Stomach (tissue), 9 donors: ENCODE results near the gene ATP12A. TPM values are rescaled to one million over a fixed set of nuclear protein-coding genes. Genes with fewer than 3 reads are reported as not detected.

Experiments
- DNase-seq, 2 donors: peaks; one replicate each; pipeline versions ENCODE4 v3.0.0 to v3.0.0-alpha.2; 2013 to 2019
- H3K27ac ChIP-seq, 5 donors: fragments of 200-600 bp in 4 of 5; sonication (generic) in 4 of 5; one replicate each; pipeline ENCODE4 v1.5.1; 2013 to 2019; ENCODE audit warnings: mild to moderate bottlenecking in 1 of 5, moderate library complexity in 1 of 5
- H3K27me3 ChIP-seq, 3 donors: fragments of 200-600 bp; sonication (generic); one replicate each; pipeline ENCODE4 v1.5.1; 2017 to 2019; ENCODE audit warnings: mixed run types in 1 of 3
- H3K36me3 ChIP-seq, 4 donors: fragments of 200-600 bp; sonication (generic); 1 replicate in 3 of 4; 2 replicates in 1 of 4; pipeline ENCODE4 v1.5.1; 2016 to 2019
- H3K4me1 ChIP-seq, 4 donors: fragments of 200-600 bp; sonication (generic); one replicate each; pipeline ENCODE4 v1.5.1; 2016 to 2019
- H3K4me3 ChIP-seq, 4 donors: fragments of 200-600 bp; sonication (generic) in 3 of 4; one replicate each; pipeline ENCODE4 v1.5.1; 2016 to 2019; ENCODE audit warnings: mild to moderate bottlenecking in 1 of 4
- H3K9me3 ChIP-seq, 4 donors: fragments of 200-600 bp; sonication (generic); one replicate each; pipeline ENCODE4 v1.5.1; 2016 to 2019
- EP300 ChIP-seq: sonication (generic); formaldehyde crosslinking; IDR thresholded peaks from one replicate; pipeline ENCODE4 v1.6.1; 2017; ENCODE audit warnings: antibody characterized with exemption
- POLR2A ChIP-seq, 4 donors: fragments of 450-650 bp; IDR thresholded peaks; one replicate each; pipeline ENCODE4 v1.6.1; 2016; ENCODE audit warnings: antibody characterized with exemption in 4 of 4, control low read depth in 2 of 4, mild to moderate bottlenecking in 1 of 4, moderate library complexity in 1 of 4
- POLR2AphosphoS5 ChIP-seq, 3 donors: sonication (generic); formaldehyde crosslinking; IDR thresholded peaks; one replicate each; pipeline ENCODE4 v1.6.1; 2016; ENCODE audit warnings: antibody characterized with exemption in 3 of 3
- WGBS, 5 donors: extraction: QIAGEN DNeasy Blood & Tissue Kit in 3 of 5; methylation state at CpG; one replicate each; pipeline versions ENCODE4 v1.1.5 to v1.1.7; 2013 to 2018; 5-methylcytosine and 5-hydroxymethylcytosine counted together
- intact Hi-C: fragments of 100-400 bp; cut with DNase I; formaldehyde crosslinking; loops from one replicate; pipeline ENCODE4 v1.15.1; 2023; ENCODE audit warnings: low total_unique reads
- polyA plus RNA-seq, 3 donors: library from polyadenylated mRNA; stranded (reverse); fragments of 200-250 nt; gene quantifications; one replicate each; pipeline ENCODE4 v1.2.3, GENCODE V29; 2013
- total RNA-seq, 5 donors: library from RNA; depleted of rRNA; stranded (reverse); fragments of >200 nt; gene quantifications; one replicate each; pipeline versions ENCODE4 v1.1.0 to v1.2.3, GENCODE V29; 2014 to 2016
- TF ChIP-seq, protein P1 (sequence below), 7 experiments: fragments of 450-650 bp in 4 of 7; fragments of 200-600 bp in 3 of 7; sonication (generic) in 3 of 7; IDR thresholded peaks; one replicate each; pipeline ENCODE4 v1.5.1; 2016 to 2019; ENCODE audit warnings: antibody characterized with exemption in 7 of 7, control low read depth in 2 of 7, mild to moderate bottlenecking in 1 of 7
- donor health status: healthy with polysubstance abuse.
- donor health status: Bipolar disorder and iron deficiency.
- donor health status: healthy.

The ATP12A gene
- total and polyA plus RNA-seq, 8 donors, result 0.08 TPM; not detected in 7

DNA sequence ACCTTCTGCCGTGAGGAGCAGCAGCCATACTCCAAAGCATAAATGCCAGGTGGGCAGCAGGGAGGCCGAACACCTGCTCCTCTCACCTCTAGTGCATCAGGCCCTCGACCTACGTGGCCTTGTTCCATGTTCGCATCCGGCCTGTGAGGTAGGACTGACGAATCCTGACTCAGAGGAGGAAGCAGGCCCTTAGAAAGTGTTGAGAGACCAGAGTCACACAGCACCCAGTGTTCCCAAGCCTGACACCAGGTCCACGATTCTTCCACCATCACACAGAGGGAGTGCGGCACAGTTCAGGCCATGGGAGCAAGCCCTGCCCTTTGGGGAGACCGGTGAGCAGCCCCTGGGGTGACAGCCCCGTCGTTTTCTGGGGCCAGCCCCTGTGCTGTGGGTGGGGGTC lies 14.7 kb downstream of the ATP12A start:
- Histone ChIP-seq H3K4me1 (peaks cover 0 to 5% (median 0%) of the 10 kb centered on the region in 4 donors), H3K27me3 (peaks cover 0 to 16% (median 0%) of the 10 kb centered on the region in 3 donors), H3K36me3 (no peaks in the 10 kb centered on the region), H3K27ac (no peak overlapping the region), H3K9me3 (no peaks in the 10 kb centered on the region), H3K4me3 (no peak overlapping the region)
- TF ChIP-seq POLR2A (IDR thresholded peaks at IDR 0.05) (no peak), EP300 (no peak), POLR2AphosphoS5 (IDR thresholded peaks at IDR 0.05) (no peak)
- TF ChIP-seq, protein P1, sequence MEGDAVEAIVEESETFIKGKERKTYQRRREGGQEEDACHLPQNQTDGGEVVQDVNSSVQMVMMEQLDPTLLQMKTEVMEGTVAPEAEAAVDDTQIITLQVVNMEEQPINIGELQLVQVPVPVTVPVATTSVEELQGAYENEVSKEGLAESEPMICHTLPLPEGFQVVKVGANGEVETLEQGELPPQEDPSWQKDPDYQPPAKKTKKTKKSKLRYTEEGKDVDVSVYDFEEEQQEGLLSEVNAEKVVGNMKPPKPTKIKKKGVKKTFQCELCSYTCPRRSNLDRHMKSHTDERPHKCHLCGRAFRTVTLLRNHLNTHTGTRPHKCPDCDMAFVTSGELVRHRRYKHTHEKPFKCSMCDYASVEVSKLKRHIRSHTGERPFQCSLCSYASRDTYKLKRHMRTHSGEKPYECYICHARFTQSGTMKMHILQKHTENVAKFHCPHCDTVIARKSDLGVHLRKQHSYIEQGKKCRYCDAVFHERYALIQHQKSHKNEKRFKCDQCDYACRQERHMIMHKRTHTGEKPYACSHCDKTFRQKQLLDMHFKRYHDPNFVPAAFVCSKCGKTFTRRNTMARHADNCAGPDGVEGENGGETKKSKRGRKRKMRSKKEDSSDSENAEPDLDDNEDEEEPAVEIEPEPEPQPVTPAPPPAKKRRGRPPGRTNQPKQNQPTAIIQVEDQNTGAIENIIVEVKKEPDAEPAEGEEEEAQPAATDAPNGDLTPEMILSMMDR (IDR thresholded peaks at IDR 0.05), result no peak
- intact Hi-C loops, result no loop called here
- DNase-seq, result no peak
- WGBS, 5 donors, result 75 to 88% (median 83%) methylated on average over 12 of the region's 12 CpGs

DNA sequence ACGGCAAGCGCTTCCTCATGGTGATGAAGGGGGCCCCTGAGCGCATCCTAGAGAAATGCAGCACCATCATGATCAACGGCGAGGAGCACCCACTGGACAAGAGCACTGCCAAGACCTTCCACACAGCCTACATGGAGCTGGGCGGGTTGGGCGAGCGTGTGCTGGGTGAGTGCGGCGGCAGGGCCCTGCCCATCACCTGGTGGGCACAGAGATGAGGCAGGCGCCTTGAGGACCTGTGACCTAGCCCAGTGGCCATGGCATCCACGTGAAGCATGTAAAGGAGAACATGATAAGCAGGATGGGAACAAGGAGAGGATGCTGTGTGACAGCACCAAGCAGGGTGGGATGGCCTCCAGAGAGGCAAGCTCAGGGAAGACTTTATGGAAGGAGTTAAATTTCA lies 18.5 kb downstream of the ATP12A start:
- Histone ChIP-seq H3K27me3 (peaks cover 0 to 6% (median 0%) of the 10 kb centered on the region in 3 donors), H3K4me1 (peaks cover 0 to 5% (median 0%) of the 10 kb centered on the region in 4 donors), H3K36me3 (no peaks in the 10 kb centered on the region), H3K4me3 (no peak overlapping the region), H3K27ac (no peak overlapping the region), H3K9me3 (no peaks in the 10 kb centered on the region)
- TF ChIP-seq, protein P1 (IDR thresholded peaks at IDR 0.05), result no peak
- TF ChIP-seq POLR2AphosphoS5 (IDR thresholded peaks at IDR 0.05) (no peak), POLR2A (IDR thresholded peaks at IDR 0.05) (no peak), EP300 (no peak)
- 89 to 93% (median 92%) methylated on average over 12 of the region's 12 CpGs for WGBS, 5 donors
- DNase-seq, result no peak
- intact Hi-C loops, result no loop called here

DNA sequence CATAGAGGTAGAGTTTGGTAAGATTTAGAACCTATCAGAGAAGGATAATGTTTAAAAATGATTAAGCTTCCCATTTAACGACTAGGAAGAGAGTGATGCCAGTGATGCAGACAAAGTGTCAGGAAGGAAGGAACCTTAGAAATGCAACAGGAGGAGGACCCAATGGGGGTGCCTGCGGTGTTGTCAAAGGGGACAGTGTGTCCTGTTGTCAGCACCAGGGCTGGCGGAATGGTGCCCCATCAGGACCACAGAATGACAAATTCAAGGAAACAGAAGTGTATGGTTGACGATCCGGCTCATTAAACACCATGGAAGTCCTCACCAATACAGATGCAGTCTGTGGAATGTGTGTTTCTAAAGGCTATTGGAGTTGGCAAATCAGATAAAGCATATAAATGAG lies 19.3 kb downstream of the ATP12A start:
- WGBS, 5 donors, result 83 to 91% (median 88%) methylated on average over 5 of the region's 5 CpGs
- Histone ChIP-seq H3K27me3 (peaks cover 0 to 6% (median 0%) of the 10 kb centered on the region in 3 donors), H3K4me3 (no peak overlapping the region), H3K36me3 (no peaks in the 10 kb centered on the region), H3K9me3 (no peaks in the 10 kb centered on the region), H3K4me1 (no peaks in the 10 kb centered on the region), H3K27ac (no peak overlapping the region)
- intact Hi-C loops, result no loop called here
- no peak for DNase-seq
- TF ChIP-seq POLR2AphosphoS5 (IDR thresholded peaks at IDR 0.05) (no peak), POLR2A (IDR thresholded peaks at IDR 0.05) (no peak), EP300 (no peak)

DNA sequence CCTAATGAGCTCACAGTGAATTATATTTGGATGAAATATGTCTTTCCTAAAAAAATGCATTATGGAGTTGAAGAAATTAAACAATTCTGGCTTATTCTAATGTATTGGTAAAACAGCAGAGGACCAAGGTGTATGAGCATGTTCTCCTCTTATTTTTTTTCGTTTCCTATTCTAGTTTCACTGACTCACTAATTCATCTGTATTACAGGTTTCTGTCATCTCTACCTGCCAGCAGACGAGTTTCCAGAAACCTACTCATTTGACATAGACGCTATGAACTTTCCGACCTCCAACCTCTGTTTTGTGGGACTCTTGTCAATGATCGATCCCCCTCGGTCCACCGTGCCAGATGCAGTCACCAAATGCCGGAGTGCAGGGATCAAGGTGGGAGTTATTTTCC lies 20.3 kb downstream of the ATP12A start:
- H3K27ac ChIP-seq, result no peak overlapping the region
- H3K4me1 ChIP-seq, result no peaks in the 10 kb centered on the region
- H3K4me3 ChIP-seq, result no peak overlapping the region
- intact Hi-C loops, result no loop called here
- H3K9me3 ChIP-seq, result no peaks in the 10 kb centered on the region
- TF ChIP-seq, protein P1 (IDR thresholded peaks at IDR 0.05), result no peak
- TF ChIP-seq POLR2AphosphoS5 (IDR thresholded peaks at IDR 0.05), result no peak
- TF ChIP-seq POLR2A (IDR thresholded peaks at IDR 0.05), result no peak
- no peak for TF ChIP-seq EP300
- H3K27me3 ChIP-seq, result peaks cover 0 to 6% (median 0%) of the 10 kb centered on the region in 3 donors
- H3K36me3 ChIP-seq, result no peaks in the 10 kb centered on the region
- 83 to 89% (median 84%) methylated on average over 8 of the region's 8 CpGs for WGBS, 5 donors
- no peak for DNase-seq

DNA sequence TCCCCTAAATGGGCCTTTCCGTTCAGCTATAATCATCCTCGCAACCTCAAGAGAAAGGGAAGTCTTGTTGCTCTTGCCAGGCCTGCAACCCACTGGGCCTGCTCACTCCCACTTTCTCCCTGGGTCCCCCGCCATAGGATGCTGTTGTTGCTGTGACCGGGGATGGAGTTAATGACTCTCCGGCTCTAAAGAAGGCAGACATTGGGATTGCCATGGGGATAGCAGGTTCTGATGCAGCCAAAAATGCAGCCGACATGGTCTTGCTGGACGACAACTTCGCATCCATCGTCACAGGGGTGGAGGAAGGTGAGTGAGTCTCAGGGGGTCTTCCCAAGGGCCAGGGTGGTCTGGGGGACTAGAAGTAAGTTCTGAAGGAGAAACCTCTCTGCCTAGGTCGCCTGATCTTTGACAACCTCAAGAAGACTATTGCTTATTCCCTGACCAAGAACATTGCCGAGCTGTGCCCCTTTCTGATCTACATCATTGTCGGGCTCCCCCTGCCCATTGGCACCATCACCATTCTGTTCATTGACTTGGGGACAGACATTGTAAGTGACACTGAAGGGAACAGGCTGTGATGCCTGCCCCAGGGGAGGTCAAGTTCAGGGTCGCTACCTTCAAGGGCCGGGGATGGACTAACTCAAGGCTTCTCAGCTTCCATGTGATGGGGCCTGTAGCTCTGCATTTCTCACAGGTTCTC lies 26.8 kb downstream of the ATP12A start:
- TF ChIP-seq EP300 (no peak), POLR2A (IDR thresholded peaks at IDR 0.05) (no peak), POLR2AphosphoS5 (IDR thresholded peaks at IDR 0.05) (no peak)
- TF ChIP-seq, protein P1 (IDR thresholded peaks at IDR 0.05), result no peak
- WGBS, 5 donors, result 89 to 95% (median 91%) methylated on average over 13 to 14 of the region's 14 CpGs
- intact Hi-C loops, result no loop called here

More for the DNA sequence above, 26.8 kb downstream of the ATP12A start:
- Histone ChIP-seq H3K27ac (no peak overlapping the region), H3K36me3 (no peaks in the 10 kb centered on the region), H3K4me1 (no peaks in the 10 kb centered on the region), H3K9me3 (no peaks in the 10 kb centered on the region), H3K4me3 (no peak overlapping the region), H3K27me3 (no peaks in the 10 kb centered on the region)
- no peak for DNase-seq
